PC-9 (cell line): ENCODE measurements around the gene F2RL1. TPM values are rescaled to one million over a fixed set of nuclear protein-coding genes. Genes with fewer than 3 reads are reported as not detected.
"Not testable (repeated sequence)": the region's sequence is repeated elsewhere in the genome, so short reads cannot be mapped to it uniquely, and the experiment has no call there.

Experiments
- Bru-seq: library from RNA; stranded (reverse); fragments of 400-500 nt; gene quantifications from one replicate; lab custom pipeline; 2021; lab: Mats Ljungman, UMichigan
- BruChase-seq, 2 experiments: library from RNA; stranded (reverse); fragments of 400-500 nt; gene quantifications; one replicate each; lab custom pipeline; 2021; lab: Mats Ljungman, UMichigan
- BruUV-seq: library from RNA; stranded (reverse); fragments of 400-500 nt; replicated peaks from 2 replicates; lab custom pipeline; 2021; lab: Mats Ljungman, UMichigan
- CTCF ChIA-PET: fragments of 300-600 bp; sonication (Branson Sonifier 250); formaldehyde crosslinking; loops from one replicate; lab custom pipeline; 2022; ENCODE audit warnings: antibody characterized with exemption; lab: Charles Lee
- POLR2A ChIA-PET: fragments of 300-600 bp; sonication (Branson Sonifier 250); formaldehyde crosslinking; loops from one replicate; lab custom pipeline; 2022; ENCODE audit warnings: antibody characterized with exemption; ENCODE audit not compliant: unreplicated experiment; lab: Charles Lee
- DNase-seq, 2 experiments: peaks; one replicate each; pipeline versions ENCODE4 v3.0.0 to v3.0.0-alpha.2; 2015 to 2022; ENCODE audit warnings: mixed read lengths in 1 of 2
- H2AFZ ChIP-seq: fragments of 200-600 bp; sonication (generic); 2 replicates; pipeline ENCODE4 v1.8.1; 2017; ENCODE audit warnings: antibody characterized with exemption
- H3F3A ChIP-seq: fragments of 200-600 bp; sonication (generic); 2 replicates; pipeline ENCODE4 v1.8.1; 2017; ENCODE audit warnings: antibody characterized with exemption, mild to moderate bottlenecking, low read depth; ENCODE audit not compliant: insufficient read depth
- H3K27ac ChIP-seq: fragments of 200-600 bp; sonication (generic); 2 replicates; pipeline ENCODE4 v1.6.1; 2016; ENCODE audit warnings: mixed run types
- H3K27me3 ChIP-seq: fragments of 200-600 bp; sonication (generic); 2 replicates; pipeline ENCODE4 v1.6.1; 2016; ENCODE audit warnings: low read depth, mixed run types; ENCODE audit not compliant: insufficient read depth
- H3K36me3 ChIP-seq: fragments of 200-600 bp; sonication (generic); 2 replicates; pipeline ENCODE4 v1.6.1; 2016; ENCODE audit warnings: low read depth, mixed run types
- H3K4me1 ChIP-seq: fragments of 200-600 bp; sonication (generic); replicated peaks from 2 replicates; pipeline ENCODE4 v1.6.1; 2016; ENCODE audit warnings: mixed run types; ENCODE audit not compliant: insufficient read depth
- H3K4me2 ChIP-seq: fragments of 200-600 bp; sonication (generic); 2 replicates; pipeline ENCODE4 v1.6.1; 2017; ENCODE audit warnings: mixed run types
- H3K4me3 ChIP-seq: fragments of 200-600 bp; sonication (generic); 2 replicates; pipeline ENCODE4 v1.6.1; 2016; ENCODE audit warnings: mixed run types
- H3K79me2 ChIP-seq: fragments of 200-600 bp; sonication (generic); 2 replicates; pipeline ENCODE4 v1.6.1; 2017; ENCODE audit warnings: low read depth, mixed run types
- H3K9me2 ChIP-seq: fragments of 200-600 bp; sonication (generic); 2 replicates; pipeline ENCODE4 v1.8.1; 2017; ENCODE audit warnings: mild to moderate bottlenecking; ENCODE audit not compliant: insufficient read depth
- H3K9me3 ChIP-seq: fragments of 200-600 bp; sonication (generic); 2 replicates; pipeline ENCODE4 v1.8.1; 2016; ENCODE audit warnings: low read depth; ENCODE audit not compliant: insufficient read depth
- H4K20me1 ChIP-seq: fragments of 200-600 bp; sonication (generic); 2 replicates; pipeline ENCODE4 v1.8.1; 2017; ENCODE audit not compliant: insufficient read depth
- EZH2 ChIP-seq: fragments of 200-600 bp; sonication (generic); IDR thresholded peaks from 2 replicates; pipeline ENCODE4 v1.8.0; 2017; ENCODE audit warnings: antibody characterized with exemption, low read depth
- intact Hi-C: fragments of 100-400 bp; cut with micrococcal nuclease; formaldehyde crosslinking; loops from one replicate; pipeline ENCODE4 v1.10.0; 2022; ENCODE audit not compliant: unreplicated experiment
- long read RNA-seq: library from polyadenylated mRNA; stranded (forward); transcript quantifications from one replicate; pipeline ENCODE4 v2.0.0, GENCODE V29; 2022
- total RNA-seq: library from RNA; stranded (reverse); gene quantifications from 2 replicates; pipeline ENCODE4 v1.2.3, GENCODE V29; 2021
- TF ChIP-seq, protein P1 (sequence below): fragments of 200-600 bp; sonication (generic); conservative IDR thresholded peaks from 2 replicates; pipeline ENCODE4 v1.6.1; 2017; ENCODE audit warnings: mixed run types, antibody characterized with exemption, mild to moderate bottlenecking, moderate library complexity

F2RL1 gene
- total RNA-seq (34.5 and 34.6 TPM in 2 replicates), Bru-seq, nascent RNA (percentile 93 among the genes with signal in this experiment), BruChase-seq, experiment 1, labeled RNA remaining after a 2-hour chase (percentile 95 among the genes with signal in this experiment), BruChase-seq, experiment 2, labeled RNA remaining after a 6-hour chase (percentile 98 among the genes with signal in this experiment)
- long read RNA-seq, transcript F2RL1-201 (2 exons, 2,914 nt) = major isoform, 61 of 66 reads
- long read RNA-seq, partial matches to known transcripts = 0 of 66 reads
- long read RNA-seq, other reads (novel, unspliced or antisense) = 5 of 66 reads

DNA sequence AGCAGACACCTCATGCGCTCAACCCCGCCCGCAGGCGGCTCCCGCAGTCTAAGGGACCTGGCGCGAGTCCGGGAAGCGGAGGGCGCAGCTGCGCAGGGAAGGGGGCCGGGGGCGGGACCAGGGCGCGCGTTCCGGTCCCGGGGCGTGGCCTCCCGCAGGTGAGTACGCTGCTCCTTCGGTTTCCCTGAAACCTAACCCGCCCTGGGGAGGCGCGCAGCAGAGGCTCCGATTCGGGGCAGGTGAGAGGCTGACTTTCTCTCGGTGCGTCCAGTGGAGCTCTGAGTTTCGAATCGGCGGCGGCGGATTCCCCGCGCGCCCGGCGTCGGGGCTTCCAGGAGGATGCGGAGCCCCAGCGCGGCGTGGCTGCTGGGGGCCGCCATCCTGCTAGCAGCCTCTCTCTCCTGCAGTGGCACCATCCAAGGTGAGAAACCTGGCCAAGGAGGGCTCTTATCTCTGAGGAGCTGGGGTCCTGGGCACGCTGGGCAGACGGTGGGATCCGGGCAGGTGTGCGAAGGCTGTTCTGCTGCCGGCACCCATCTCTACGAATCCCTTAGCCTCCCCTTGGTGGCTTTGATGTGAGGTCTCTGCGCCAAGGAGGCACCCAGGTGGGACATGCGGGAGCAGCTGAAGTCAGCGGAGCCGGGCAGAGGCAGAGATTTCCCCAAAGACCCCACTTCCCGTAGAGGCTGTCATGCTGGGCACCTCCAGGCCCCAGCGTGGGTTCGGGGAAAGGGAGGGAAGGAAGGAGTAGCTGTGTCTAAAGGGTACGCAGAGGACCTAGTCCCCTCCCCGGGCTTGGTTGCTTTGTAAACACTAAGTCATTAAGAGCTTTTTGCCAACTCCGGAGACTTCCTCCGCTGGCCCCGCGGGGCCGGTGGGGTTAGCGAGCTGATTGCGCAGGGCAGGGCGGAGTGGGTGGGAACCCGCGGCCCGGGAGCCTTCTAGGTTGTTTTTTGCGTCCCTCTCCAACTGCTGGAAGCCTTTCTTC lies at the start of gene F2RL1:
Gene F2RL1, plus strand, starts transcription at position 187 of the 988 bp plus-strand sequence. Its CDS starts 153 bp downstream, at position 340.
- peaks cover 35% of the 10 kb centered on the region for H3F3A ChIP-seq
- peak within 1 kb of the TSS; percentile 95 for H3K4me3 ChIP-seq
- DNase-seq = peak; percentile 93 to 94
- CTCF ChIA-PET = interaction anchor here (0.6 to 1.0 kb wide), 3 partner anchors 12 to 210 kb away, joined by 3 read pairs; no protein-coding TSS in a partner anchor
- peak within 1 kb of the TSS; percentile 91 for H3K27ac ChIP-seq
- TF ChIP-seq, protein P1, sequence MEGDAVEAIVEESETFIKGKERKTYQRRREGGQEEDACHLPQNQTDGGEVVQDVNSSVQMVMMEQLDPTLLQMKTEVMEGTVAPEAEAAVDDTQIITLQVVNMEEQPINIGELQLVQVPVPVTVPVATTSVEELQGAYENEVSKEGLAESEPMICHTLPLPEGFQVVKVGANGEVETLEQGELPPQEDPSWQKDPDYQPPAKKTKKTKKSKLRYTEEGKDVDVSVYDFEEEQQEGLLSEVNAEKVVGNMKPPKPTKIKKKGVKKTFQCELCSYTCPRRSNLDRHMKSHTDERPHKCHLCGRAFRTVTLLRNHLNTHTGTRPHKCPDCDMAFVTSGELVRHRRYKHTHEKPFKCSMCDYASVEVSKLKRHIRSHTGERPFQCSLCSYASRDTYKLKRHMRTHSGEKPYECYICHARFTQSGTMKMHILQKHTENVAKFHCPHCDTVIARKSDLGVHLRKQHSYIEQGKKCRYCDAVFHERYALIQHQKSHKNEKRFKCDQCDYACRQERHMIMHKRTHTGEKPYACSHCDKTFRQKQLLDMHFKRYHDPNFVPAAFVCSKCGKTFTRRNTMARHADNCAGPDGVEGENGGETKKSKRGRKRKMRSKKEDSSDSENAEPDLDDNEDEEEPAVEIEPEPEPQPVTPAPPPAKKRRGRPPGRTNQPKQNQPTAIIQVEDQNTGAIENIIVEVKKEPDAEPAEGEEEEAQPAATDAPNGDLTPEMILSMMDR = 0 out of 2 replicates have a peak, but pooled peaks have one; percentile 3
- no peak for TF ChIP-seq EZH2
- H3K9me2 ChIP-seq = no peaks in the 10 kb centered on the region
- no peaks in the 10 kb centered on the region for H3K27me3 ChIP-seq
- peak within 1 kb of the TSS; percentile 87 for H3K4me2 ChIP-seq
- H3K9me3 ChIP-seq = no peaks in the 10 kb centered on the region
- H2AFZ ChIP-seq = peak within 1 kb of the TSS; percentile 39; the same call in 1 of the 2 replicates
- 0 out of 2 replicates have a peak, but pooled peaks cover 4% of the 10 kb centered on the region for H3K36me3 ChIP-seq
- H4K20me1 ChIP-seq = peaks cover 16% of the 10 kb centered on the region
- peaks cover 73% of the 10 kb centered on the region for H3K4me1 ChIP-seq
- TSS peak; percentile 50 for BruUV-seq
- intact Hi-C loops = loop anchor here (2.0 to 5.0 kb wide), 2 partner anchors 34 to 47 kb away; no protein-coding TSS in a partner anchor
- POLR2A ChIA-PET = interaction anchor here (0.5 to 1.3 kb wide), 8 partner anchors 12 to 983 kb away, joined by 3 to 15 read pairs (median 4); no protein-coding TSS in a partner anchor
- H3K79me2 ChIP-seq = peaks cover 52% of the 10 kb centered on the region

- intact Hi-C loops = loop anchor here (5.0 to 10.0 kb wide), 3 partner anchors 46 to 436 kb away; partner anchors contain the start of gene F2RL1
- H3K4me1 ChIP-seq, H3K9me2 ChIP-seq, H3F3A ChIP-seq, POLR2A ChIA-PET, H3K36me3 ChIP-seq, BruUV-seq, DNase-seq, H4K20me1 ChIP-seq, H3K4me2 ChIP-seq, CTCF ChIA-PET, H3K4me3 ChIP-seq, H3K27me3 ChIP-seq, H3K9me3 ChIP-seq, H3K27ac ChIP-seq, H2AFZ ChIP-seq, H3K79me2 ChIP-seq: not testable (repeated sequence)
Observed at GRCh38 chr5:76771041-76771440, 47.8 kb upstream of the F2RL1 start.

- no peak overlapping the region for H3K4me2 ChIP-seq
- POLR2A ChIA-PET = interaction anchor here (0.6 kb wide), 1 partner anchor 103 kb away, joined by 4 read pairs; no protein-coding TSS in a partner anchor
- H3K27ac ChIP-seq = no peak overlapping the region
Observed at GRCh38 chr5:76771705-76772405, 47.0 kb upstream of the F2RL1 start.

More at GRCh38 chr5:76771705-76772405, 47.0 kb upstream of the F2RL1 start:
- H3K36me3 ChIP-seq = no peaks in the 10 kb centered on the region
- 0 out of 2 replicates have a peak, but pooled peaks cover 6% of the 10 kb centered on the region for H3K4me1 ChIP-seq
- DNase-seq = no peak
- TF ChIP-seq, protein P1 = no peak
- TF ChIP-seq EZH2 = no peak
- CTCF ChIA-PET = no interaction called here
- no peaks in the 10 kb centered on the region for H3K27me3 ChIP-seq
- H3K79me2 ChIP-seq = no peaks in the 10 kb centered on the region
- H3F3A ChIP-seq = peaks cover 7% of the 10 kb centered on the region; the same call in 1 of the 2 replicates
- H2AFZ ChIP-seq = no peak overlapping the region
- no peaks in the 10 kb centered on the region for H4K20me1 ChIP-seq
- H3K9me3 ChIP-seq = no peaks in the 10 kb centered on the region
- H3K4me3 ChIP-seq = no peak overlapping the region
- H3K9me2 ChIP-seq = no peaks in the 10 kb centered on the region
- intact Hi-C loops = loop anchor here (5.0 to 10.0 kb wide), 3 partner anchors 45 to 437 kb away; partner anchors contain the start of gene F2RL1
- BruUV-seq = no TSS peak
